Measurements from ENCODE around the gene IFT52. TPM values are rescaled to one million over a fixed set of nuclear protein-coding genes. Genes with fewer than 3 reads are reported as not detected.
"Not testable (repeated sequence)": the region's sequence is repeated elsewhere in the genome, so short reads cannot be mapped to it uniquely, and the experiment has no call there.

The IFT52 gene
- total RNA-seq, 1 experiment from 2014 or later, result 32.5 TPM

DNA sequence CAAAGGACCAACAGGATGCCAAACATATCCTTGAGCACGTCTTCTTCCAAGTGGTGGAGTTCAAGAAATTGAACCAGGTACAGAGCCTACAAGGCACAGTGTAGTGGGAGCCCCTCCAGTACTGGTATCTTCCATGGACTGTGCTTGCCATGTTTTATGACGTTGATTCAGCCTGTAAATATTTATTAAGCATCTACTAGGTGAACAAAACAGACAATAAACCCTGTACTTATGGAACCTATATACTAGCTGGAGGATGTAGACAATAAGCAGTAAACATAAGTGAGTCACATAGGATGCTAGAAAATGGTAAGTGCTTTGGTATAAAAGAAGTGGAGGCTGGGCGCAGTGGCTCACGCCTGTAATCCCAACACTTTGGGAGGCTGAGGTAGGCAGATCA, 51.8 kb downstream of the IFT52 start:
- no peak overlapping the region for H3K27ac ChIP-seq
- H3K4me3 ChIP-seq, result no peak overlapping the region
- no peaks in the 10 kb centered on the region for H3K9me3 ChIP-seq (replicated peaks)
- H3K27me3 ChIP-seq (replicated peaks), result no peaks in the 10 kb centered on the region
- H3K36me3 ChIP-seq, result peaks cover 24% of the 10 kb centered on the region
- no peak for DNase-seq (ENCODE audit: low read depth in 1 of 2, low spot score in 2 of 2)
- no peaks in the 10 kb centered on the region for H3K4me1 ChIP-seq (replicated peaks)

DNA sequence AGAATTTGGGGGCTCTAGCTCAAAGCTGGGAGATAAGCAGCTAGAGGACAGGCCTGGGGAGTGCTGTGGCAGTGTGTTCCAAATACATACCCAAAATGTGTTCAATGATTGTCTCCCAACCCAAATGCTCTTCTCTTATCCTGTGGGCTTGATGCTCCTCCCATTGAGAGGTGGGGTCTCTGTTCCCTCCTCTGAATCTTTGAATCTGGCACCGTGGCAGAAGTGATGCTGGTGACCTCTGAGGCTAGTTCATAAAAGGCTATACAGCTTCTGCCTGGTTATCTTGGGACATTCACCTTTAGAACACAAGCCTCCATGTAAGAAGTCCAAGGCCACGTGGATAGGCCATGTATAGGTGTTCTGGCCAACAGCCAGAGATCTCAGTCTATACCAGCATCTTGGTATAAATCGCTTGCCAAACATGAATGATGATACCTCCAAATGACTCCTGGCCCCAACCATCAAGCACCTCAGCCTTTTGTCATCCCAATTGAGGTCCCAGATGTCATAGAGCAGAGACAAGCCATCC, 60.3 kb downstream of the IFT52 start:
- H3K27ac ChIP-seq, result no peak overlapping the region

DNA sequence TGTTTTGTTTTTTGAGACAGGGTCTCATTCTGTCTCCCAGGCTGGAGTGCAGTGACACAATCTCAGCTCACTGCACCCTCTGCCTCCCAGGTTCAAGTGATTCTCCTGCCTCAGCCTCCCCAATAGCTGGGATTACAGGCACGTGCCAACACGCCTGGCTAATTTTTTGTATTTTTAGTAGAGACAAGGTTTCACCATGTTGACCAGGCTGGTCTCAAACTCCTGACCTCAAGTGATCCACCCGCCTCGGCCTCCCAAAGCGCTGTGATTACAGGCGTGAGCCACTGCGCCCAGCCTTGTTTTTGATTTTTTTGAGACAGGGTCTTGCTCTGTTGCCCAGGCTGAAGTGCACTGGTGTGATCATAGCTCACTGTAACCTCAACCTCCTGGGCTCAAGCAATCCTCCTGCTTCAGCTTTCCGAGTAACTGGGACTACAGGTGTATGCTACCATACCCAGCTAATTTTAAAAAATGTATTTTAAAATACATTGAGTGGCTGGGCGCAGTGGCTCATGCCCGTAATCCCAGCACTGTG, 61.0 kb downstream of the IFT52 start:
- H3K4me3 ChIP-seq; H3K9me3 ChIP-seq (replicated peaks); DNase-seq (ENCODE audit: low read depth in 1 of 2, low spot score in 2 of 2); H3K4me1 ChIP-seq (replicated peaks); H3K36me3 ChIP-seq; H3K27ac ChIP-seq; H3K27me3 ChIP-seq (replicated peaks): not testable (repeated sequence)

More for the DNA sequence above, 60.3 kb downstream of the IFT52 start:
- Histone ChIP-seq H3K27me3 (replicated peaks) (no peaks in the 10 kb centered on the region), H3K4me3 (no peak overlapping the region), H3K9me3 (replicated peaks) (no peaks in the 10 kb centered on the region), H3K4me1 (replicated peaks) (no peaks in the 10 kb centered on the region), H3K36me3 (no peaks in the 10 kb centered on the region)
- DNase-seq (ENCODE audit: low read depth in 1 of 2, low spot score in 2 of 2), result no peak

DNA sequence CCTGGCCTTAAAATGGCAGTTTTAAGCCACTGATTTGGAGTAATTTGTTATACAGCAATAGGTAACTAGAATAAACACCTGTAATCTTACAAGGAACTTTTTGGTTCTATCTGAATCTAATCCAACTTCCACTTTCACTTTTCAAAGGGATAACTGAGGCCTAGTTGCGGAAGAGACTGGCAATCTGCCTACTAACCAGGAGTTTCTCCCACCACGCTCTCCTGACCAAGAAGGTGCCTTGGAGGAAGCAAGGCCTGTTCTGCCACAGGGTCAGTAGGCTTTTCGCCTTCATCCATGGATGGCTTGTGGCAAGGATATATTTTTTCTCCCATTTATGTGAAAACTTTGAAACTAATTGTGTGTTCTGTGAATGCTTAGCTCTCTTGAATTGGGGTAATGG, 63.2 kb downstream of the IFT52 start:
- Histone ChIP-seq H3K9me3 (replicated peaks) (no peaks in the 10 kb centered on the region), H3K27me3 (replicated peaks) (no peaks in the 10 kb centered on the region), H3K27ac (no peak overlapping the region)

DNA sequence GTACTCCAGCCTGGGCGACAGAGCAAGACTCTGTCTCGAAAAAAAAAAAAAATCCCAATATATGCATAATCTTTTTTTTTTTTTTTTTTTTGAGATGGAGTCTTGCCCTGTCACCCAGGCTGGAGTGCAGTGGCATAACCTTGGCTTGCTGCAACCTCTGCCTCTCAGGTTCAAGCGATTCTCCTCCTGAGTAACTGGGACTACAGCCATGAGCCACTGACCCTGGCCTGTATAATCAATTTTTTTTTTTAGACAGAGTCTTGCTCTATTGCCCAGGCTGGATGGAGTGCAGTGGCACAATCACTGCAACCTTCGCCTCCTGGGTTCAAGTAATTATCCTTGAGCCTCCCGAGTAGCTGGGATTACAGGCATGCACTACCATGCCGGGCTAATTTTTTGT, 64.4 kb downstream of the IFT52 start:
- not testable (repeated sequence) for H3K9me3 ChIP-seq (replicated peaks); DNase-seq (ENCODE audit: low read depth in 1 of 2, low spot score in 2 of 2); H3K4me3 ChIP-seq; H3K27ac ChIP-seq; H3K36me3 ChIP-seq; H3K4me1 ChIP-seq (replicated peaks); H3K27me3 ChIP-seq (replicated peaks)

More for the DNA sequence above, 63.2 kb downstream of the IFT52 start:
- H3K36me3 ChIP-seq, result no peaks in the 10 kb centered on the region
- H3K4me3 ChIP-seq, result no peak overlapping the region
- H3K4me1 ChIP-seq (replicated peaks), result peaks cover 9% of the 10 kb centered on the region
- DNase-seq (ENCODE audit: low read depth in 1 of 2, low spot score in 2 of 2), result no peak

DNA sequence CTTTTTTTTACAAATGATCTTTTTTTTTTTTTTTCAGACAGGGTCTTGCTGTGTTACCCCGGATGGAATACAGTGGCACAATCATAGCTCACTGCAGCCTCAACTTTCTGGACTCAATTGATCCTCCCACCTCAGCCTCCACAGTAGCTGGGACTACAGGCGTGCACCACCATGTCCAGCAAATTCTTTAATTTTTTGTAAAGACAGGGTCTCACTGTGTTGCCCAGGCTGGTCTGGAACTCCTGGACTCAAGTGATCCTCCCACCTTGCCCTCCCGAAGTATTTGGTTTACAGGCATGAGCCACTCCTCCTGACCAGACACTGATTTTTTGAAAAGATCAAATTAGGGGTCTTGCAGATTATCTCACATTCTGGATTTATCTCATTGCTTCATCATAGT, 65.2 kb downstream of the IFT52 start:
- Histone ChIP-seq H3K4me3 (no peak overlapping the region), H3K27me3 (replicated peaks) (no peaks in the 10 kb centered on the region), H3K27ac (no peak overlapping the region), H3K9me3 (replicated peaks) (no peaks in the 10 kb centered on the region), H3K36me3 (no peaks in the 10 kb centered on the region), H3K4me1 (replicated peaks) (peaks cover 9% of the 10 kb centered on the region)
- DNase-seq (ENCODE audit: low read depth in 1 of 2, low spot score in 2 of 2), result no peak

DNA sequence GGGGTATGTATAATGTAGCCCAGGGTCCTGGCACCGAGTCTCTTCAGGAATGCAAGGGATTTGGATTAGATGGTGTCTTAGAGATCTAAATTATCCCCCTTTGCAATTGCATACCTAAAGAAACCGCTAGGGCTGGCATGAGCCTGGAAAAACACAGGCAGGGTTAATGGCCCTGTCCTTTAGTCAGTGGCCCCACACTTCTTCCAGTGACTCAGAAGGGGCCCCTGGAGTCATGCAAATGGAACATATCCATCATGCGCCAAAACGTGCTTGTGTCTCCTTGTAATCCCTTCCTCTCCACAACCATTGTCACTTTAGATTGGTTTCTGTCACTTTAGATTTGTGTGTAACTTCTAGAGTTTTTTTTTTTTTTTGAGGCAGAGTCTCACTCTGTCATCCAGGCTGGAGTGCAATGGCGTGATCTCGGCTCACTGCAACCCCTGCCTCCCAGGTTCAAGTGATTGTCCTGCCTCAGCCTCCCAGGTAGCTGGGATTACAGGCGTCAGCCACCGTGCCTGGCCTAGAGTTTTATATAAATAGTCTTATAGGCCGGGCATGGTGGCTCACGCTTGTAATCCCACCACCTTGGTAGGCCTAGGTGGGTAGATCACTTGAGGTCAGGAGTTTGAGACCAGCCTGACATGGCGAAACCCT, 67.5 kb downstream of the IFT52 start:
- no peak overlapping the region for H3K27ac ChIP-seq
- H3K9me3 ChIP-seq (replicated peaks), result no peaks in the 10 kb centered on the region
- no peaks in the 10 kb centered on the region for H3K27me3 ChIP-seq (replicated peaks)
- H3K4me1 ChIP-seq (replicated peaks), result peaks cover 9% of the 10 kb centered on the region
- no peak for DNase-seq (ENCODE audit: low read depth in 1 of 2, low spot score in 2 of 2)
- H3K4me3 ChIP-seq, result peak overlapping the region; percentile 52
- H3K36me3 ChIP-seq, result no peaks in the 10 kb centered on the region

DNA sequence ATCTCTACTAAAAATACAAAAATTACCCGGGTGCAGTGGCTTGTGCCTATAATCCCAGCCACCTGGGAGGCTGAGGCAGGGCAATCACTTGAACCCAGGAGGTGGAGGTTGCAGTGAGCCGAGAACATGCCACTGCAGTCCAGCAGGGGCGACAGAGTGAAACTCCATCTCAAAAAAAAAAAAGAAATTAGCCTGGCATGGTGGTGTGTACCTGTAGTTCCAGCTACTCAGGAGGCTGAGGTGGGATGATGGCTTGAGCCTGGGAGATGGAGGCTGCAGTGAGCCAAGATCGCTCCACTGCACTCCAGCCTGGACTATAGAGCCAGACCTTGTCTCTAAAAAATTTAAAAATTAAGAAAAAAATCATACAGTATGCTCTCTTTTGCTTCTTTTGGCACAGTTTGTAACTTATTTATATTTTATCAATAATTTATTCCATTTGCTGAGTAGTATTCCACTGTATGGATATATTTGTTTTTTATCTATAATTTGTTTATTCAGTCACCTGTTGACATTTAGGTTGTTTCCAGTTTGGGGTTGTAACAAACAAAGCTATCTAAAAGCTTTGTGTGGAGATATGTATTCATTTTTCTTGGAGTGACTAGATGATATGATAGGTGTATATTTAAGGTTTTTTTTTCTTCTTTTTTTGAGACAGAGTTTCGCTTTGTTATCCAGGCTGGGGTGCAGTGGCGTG, 68.1 kb downstream of the IFT52 start:
- no peak overlapping the region for H3K4me3 ChIP-seq
- no peak for DNase-seq (ENCODE audit: low read depth in 1 of 2, low spot score in 2 of 2)
- no peak overlapping the region for H3K27ac ChIP-seq
- no peaks in the 10 kb centered on the region for H3K27me3 ChIP-seq (replicated peaks)
- peaks cover 9% of the 10 kb centered on the region for H3K4me1 ChIP-seq (replicated peaks)
- no peaks in the 10 kb centered on the region for H3K9me3 ChIP-seq (replicated peaks)
- H3K36me3 ChIP-seq, result no peaks in the 10 kb centered on the region

DNA sequence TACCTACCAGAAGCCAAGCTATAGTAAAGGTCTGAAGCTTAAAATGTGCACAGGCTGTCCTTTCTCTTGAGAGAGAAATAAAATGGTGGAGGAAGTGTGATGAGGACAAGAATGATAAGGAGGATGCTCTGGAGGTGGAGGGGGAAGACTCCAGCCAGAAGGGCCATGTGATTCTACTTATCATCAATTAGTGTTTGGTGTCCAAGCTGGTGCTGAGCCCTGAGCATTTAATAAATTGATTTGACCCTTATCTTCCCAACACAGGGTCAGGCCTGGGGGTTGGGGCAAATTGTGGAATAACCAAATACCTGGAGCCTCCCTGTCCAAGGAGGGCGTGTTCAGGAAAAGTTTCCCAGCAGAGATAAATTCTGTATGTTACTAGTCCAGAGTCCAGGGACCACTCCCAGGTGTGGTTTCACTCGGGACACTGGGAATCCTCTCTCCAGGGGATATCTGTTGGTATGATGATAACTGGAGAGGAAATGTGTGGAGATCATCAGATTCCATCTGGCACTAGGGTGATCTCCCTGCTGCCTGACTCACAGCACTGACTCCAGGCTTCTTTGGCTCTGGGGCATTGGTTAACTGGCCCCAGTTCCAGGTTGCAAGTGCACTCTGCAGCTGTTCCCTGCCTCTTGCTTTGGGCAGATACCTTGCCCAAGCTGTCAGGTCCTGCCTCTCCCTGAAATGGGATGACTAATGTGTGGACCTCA, 72.4 kb downstream of the IFT52 start:
- Histone ChIP-seq H3K27ac (no peak overlapping the region), H3K4me3 (no peak overlapping the region), H3K9me3 (replicated peaks) (peaks cover 2% of the 10 kb centered on the region; the same call in 1 of the 2 replicates), H3K36me3 (peaks cover 3% of the 10 kb centered on the region; the same call in 1 of the 2 replicates), H3K27me3 (replicated peaks) (no peaks in the 10 kb centered on the region), H3K4me1 (replicated peaks) (peaks cover 14% of the 10 kb centered on the region)
- no peak for DNase-seq (ENCODE audit: low read depth in 1 of 2, low spot score in 2 of 2)

DNA sequence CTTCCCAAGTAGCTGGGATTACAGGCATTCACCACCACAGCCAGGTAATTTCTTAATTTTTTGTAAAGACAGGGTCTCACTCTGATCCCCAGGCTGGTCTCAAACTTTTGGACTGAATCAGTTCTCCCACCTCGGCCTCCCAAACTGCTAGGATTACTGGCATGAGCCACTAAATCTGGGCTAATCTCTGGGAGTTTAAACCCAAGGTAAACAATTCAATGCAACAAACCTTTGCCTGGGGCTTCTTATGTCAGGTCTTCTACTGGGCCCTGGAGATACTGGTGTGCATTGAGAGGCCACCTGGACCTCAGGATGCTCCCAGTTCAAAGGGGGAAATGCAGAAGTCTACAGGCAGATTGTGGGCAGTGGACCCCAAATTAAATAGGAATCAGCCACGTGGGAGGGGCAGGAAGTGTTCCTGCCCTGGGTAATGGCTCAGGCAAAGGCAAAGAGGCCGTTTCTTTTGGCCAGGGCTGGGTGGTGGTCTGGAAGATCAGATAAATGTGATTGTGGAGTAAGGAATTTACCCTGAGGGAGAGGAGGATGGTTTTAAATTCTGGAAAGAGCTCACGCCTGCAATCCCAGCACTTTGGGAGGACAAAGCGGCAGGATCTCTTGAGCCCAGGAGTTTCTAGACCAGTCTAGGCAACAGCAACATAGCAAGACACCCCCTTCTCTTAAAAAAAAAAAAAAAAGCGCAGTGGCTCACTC, 74.9 kb downstream of the IFT52 start:
- H3K36me3 ChIP-seq, result peaks cover 7% of the 10 kb centered on the region; the same call in 1 of the 2 replicates
- no peak overlapping the region for H3K4me3 ChIP-seq
- H3K27ac ChIP-seq, result no peak overlapping the region
- H3K27me3 ChIP-seq (replicated peaks), result no peaks in the 10 kb centered on the region
- H3K4me1 ChIP-seq (replicated peaks), result peaks cover 15% of the 10 kb centered on the region
- peaks cover 2% of the 10 kb centered on the region; the same call in 1 of the 2 replicates for H3K9me3 ChIP-seq (replicated peaks)
- DNase-seq (ENCODE audit: low read depth in 1 of 2, low spot score in 2 of 2), result no peak

DNA sequence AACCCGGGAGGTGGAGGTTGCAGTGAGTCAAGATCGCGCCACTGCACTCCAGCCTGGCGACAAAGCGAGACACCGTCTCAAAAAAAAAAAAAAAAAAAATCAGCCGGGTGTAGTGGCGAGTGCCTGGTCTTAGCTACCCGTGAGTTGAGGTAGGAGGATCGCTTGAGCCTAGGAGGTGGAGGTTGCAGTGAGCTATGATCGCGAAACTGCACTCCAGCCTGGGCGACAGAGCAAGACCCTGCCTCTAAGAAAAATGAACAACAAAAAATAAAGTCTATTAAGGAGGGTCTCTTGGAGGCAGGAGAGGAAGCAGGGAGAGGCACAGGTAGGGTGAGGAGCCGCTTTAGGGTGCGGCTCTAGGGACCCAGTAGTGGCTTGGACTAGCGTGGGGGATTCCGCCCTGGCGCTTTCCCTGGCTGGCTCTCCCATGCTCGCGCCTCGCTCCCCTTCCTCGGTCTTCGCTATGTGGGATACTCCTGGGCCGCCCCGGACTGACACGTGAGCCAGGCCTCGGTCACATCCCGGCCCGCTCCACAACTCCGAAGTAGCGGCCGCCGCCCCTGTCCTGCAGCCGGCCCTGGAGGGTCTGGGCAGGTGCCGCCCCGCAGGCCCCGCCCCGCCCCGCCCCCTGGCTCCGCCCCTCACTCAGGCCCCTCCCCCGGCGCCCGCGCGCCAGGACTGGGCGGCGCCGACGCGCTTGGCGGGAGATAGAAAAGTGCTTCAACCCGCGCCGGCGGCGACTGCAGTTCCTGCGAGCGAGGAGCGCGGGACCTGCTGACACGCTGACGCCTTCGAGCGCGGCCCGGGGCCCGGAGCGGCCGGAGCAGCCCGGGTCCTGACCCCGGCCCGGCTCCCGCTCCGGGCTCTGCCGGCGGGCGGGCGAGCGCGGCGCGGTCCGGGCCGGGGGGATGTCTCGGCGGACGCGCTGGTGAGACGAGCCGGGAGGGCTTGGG, 75.9 kb downstream of the IFT52 start, which contains the start of gene MYBL2:
TSS of gene MYBL2 (plus strand) at position 739 of the 953 bp plus-strand sequence. CDS start at position 909, 170 bp downstream.
- peak; percentile 28 to 69 for DNase-seq (ENCODE audit: low read depth in 1 of 2, low spot score in 2 of 2)
- H3K27ac ChIP-seq, result peak within 1 kb of the TSS; percentile 58
- peaks cover 15% of the 10 kb centered on the region for H3K4me1 ChIP-seq (replicated peaks)
- H3K9me3 ChIP-seq (replicated peaks), result peaks cover 2% of the 10 kb centered on the region; the same call in 1 of the 2 replicates
- no peaks in the 10 kb centered on the region for H3K27me3 ChIP-seq (replicated peaks)
- H3K36me3 ChIP-seq, result peaks cover 7% of the 10 kb centered on the region
- peak within 1 kb of the TSS; percentile 61 for H3K4me3 ChIP-seq

DNA sequence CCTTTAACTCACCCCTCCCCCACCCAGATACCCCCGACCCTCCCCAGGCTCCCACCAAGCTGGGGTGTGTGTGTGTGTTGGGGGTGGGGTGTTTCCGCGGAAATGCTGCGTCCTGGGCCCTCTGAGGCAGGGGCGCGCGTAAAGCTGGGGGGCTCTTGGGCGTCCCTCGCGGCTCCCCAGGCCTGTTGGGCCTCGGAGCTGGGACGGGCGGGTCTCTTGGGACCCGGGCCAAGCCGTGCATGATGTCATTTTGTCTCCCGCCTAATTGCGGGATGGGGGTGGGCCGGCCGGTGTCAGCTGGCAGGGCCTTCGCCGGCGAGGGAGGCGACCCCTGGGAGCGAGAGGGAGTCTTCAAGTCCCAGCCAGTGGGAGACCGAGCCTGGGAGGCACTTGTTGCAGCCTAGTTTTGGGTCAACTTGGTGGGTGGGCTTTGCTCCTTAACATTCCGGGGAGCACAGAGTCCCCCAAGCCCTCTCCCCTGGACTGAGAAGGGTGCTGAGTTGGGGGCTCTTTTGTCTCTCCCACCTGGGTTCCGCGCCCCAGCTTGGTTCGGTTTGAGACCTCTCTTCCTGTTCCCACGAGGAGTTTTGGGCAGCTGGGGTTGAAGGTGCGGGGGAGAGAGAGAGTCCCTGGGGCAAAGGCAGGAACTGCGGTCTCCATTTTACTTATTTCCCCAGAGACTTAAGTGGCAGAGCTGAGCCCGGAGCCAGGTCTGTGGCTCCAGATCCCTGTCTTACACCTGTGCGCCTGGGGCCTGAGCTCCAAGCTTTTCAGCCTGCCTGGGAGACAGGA, 76.8 kb downstream of the IFT52 start:
- H3K27ac ChIP-seq, result peak overlapping the region; percentile 58
- H3K4me3 ChIP-seq, result peak overlapping the region; percentile 61
- no peaks in the 10 kb centered on the region for H3K27me3 ChIP-seq (replicated peaks)
- peaks cover 15% of the 10 kb centered on the region for H3K4me1 ChIP-seq (replicated peaks)
- H3K36me3 ChIP-seq, result peaks cover 13% of the 10 kb centered on the region
- DNase-seq (ENCODE audit: low read depth in 1 of 2, low spot score in 2 of 2), result peak; percentile 41 to 67
- H3K9me3 ChIP-seq (replicated peaks), result peaks cover 2% of the 10 kb centered on the region; the same call in 1 of the 2 replicates
